ENCODE results near the gene RNF2.

Gene RNF2

GRCh38 chr1:185050823-185051451 lies 5.6 kb downstream of the RNF2 start:
- no peak overlapping the region for H3K27ac ChIP-seq
- TF ChIP-seq CTCF (IDR thresholded peaks at IDR 0.05) (no peak), ZFX (IDR thresholded peaks at IDR 0.05; ENCODE audit: borderline replicate concordance) (no peak)

GRCh38 chr1:185053204-185053603 lies 7.8 kb downstream of the RNF2 start:
- no peak overlapping the region for H3K27ac ChIP-seq
- TF ChIP-seq ZFX (IDR thresholded peaks at IDR 0.05; ENCODE audit: borderline replicate concordance): no peak
- no peak for TF ChIP-seq CTCF (IDR thresholded peaks at IDR 0.05)

- H3K27ac ChIP-seq: no peak overlapping the region
- TF ChIP-seq CTCF (IDR thresholded peaks at IDR 0.05) (no peak), ZFX (IDR thresholded peaks at IDR 0.05; ENCODE audit: borderline replicate concordance) (no peak)
These were observed 9.2 kb downstream of the RNF2 start for GRCh38 chr1:185054365-185055060.

GRCh38 chr1:185058110-185058509 lies 12.8 kb downstream of the RNF2 start:
- H3K27ac ChIP-seq: no peak overlapping the region
- TF ChIP-seq CTCF (IDR thresholded peaks at IDR 0.05) (no peak), ZFX (IDR thresholded peaks at IDR 0.05; ENCODE audit: borderline replicate concordance) (no peak)

- TF ChIP-seq ZFX (IDR thresholded peaks at IDR 0.05; ENCODE audit: borderline replicate concordance): no peak
- no peak for TF ChIP-seq CTCF (IDR thresholded peaks at IDR 0.05)
- no peak overlapping the region for H3K27ac ChIP-seq
These were observed 13.5 kb downstream of the RNF2 start for GRCh38 chr1:185058876-185059275.

- H3K27ac ChIP-seq: no peak overlapping the region
- TF ChIP-seq ZFX (IDR thresholded peaks at IDR 0.05; ENCODE audit: borderline replicate concordance) (no peak), CTCF (IDR thresholded peaks at IDR 0.05) (no peak)
These were observed 14.7 kb downstream of the RNF2 start for GRCh38 chr1:185059950-185060571.

All from 22Rv1 (cell line).